Upper lobe of right lung (tissue), 1 donor: ENCODE measurements around the gene VWDE. TPM values are rescaled to one million over a fixed set of nuclear protein-coding genes. Genes with fewer than 3 reads are reported as not detected.
"Not testable (repeated sequence)": the region's sequence is repeated elsewhere in the genome, so short reads cannot be mapped to it uniquely, and the experiment has no call there.

Experiments
- ATAC-seq: fragments of 200-7000 bp; cut with Tn5 transposase; one replicate; pipeline ENCODE4 v1.9.1; 2020; ENCODE audit warnings: mild to moderate bottlenecking, moderate library complexity
- DNase-seq: peaks from one replicate; pipeline ENCODE4 v3.0.0-alpha.2; 2020
- H3K27ac ChIP-seq: fragments of 200-600 bp; one replicate; pipeline ENCODE4 v1.8.0; 2022
- H3K27me3 ChIP-seq: fragments of 200-600 bp; one replicate; pipeline ENCODE4 v1.8.0; 2022; ENCODE audit warnings: mild to moderate bottlenecking
- H3K36me3 ChIP-seq: fragments of 200-600 bp; one replicate; pipeline ENCODE4 v1.8.0; 2022
- H3K4me1 ChIP-seq: fragments of 200-600 bp; one replicate; pipeline ENCODE4 v1.8.0; 2022
- H3K4me3 ChIP-seq: fragments of 200-600 bp; one replicate; pipeline ENCODE4 v1.8.0; 2022; ENCODE audit warnings: mild to moderate bottlenecking
- H3K9me3 ChIP-seq: fragments of 200-600 bp; one replicate; pipeline ENCODE4 v1.8.0; 2022
- CTCF ChIP-seq: fragments of 200-600 bp; IDR thresholded peaks from one replicate; pipeline ENCODE4 v1.8.0; 2022; ENCODE audit warnings: antibody characterized with exemption
- intact Hi-C: fragments of 100-400 bp; cut with DNase I; formaldehyde crosslinking; loops from one replicate; pipeline ENCODE4 v1.11.0; 2022
- total RNA-seq: library from RNA; stranded (reverse); fragmentation: NEBNext Ultra II Directional; extraction: Animal tissue kit (Norgen Biotek cat#: 25700); gene quantifications from one replicate; pipeline ENCODE4 v1.2.1, GENCODE V29; 2021
- donor health status: DM: no; HTN: yes; CAD: no; lungs with severe emphysema.

The VWDE gene
- total RNA-seq, 1 donor from 2014 or later, result 0.90 TPM

GRCh38 chr7:12397671-12398070 lies 6.0 kb downstream of the VWDE start:
- intact Hi-C loops, result no loop called here
- DNase-seq, result no peak
- H3K36me3 ChIP-seq, result no peaks in the 10 kb centered on the region
- H3K27me3 ChIP-seq, result no peaks in the 10 kb centered on the region
- no peaks in the 10 kb centered on the region for H3K9me3 ChIP-seq
- H3K27ac ChIP-seq, result no peak overlapping the region
- no peak for ATAC-seq
- no peaks in the 10 kb centered on the region for H3K4me1 ChIP-seq
- no peak overlapping the region for H3K4me3 ChIP-seq
- no peak for TF ChIP-seq CTCF

- intact Hi-C loops, H3K9me3 ChIP-seq, DNase-seq, H3K4me1 ChIP-seq, H3K36me3 ChIP-seq, H3K27me3 ChIP-seq, H3K27ac ChIP-seq, ATAC-seq, H3K4me3 ChIP-seq: not testable (repeated sequence)
Observed at GRCh38 chr7:12396670-12397069, 7.0 kb downstream of the VWDE start.

- H3K27ac ChIP-seq, result no peak overlapping the region
- no peaks in the 10 kb centered on the region for H3K4me1 ChIP-seq
- no peak for TF ChIP-seq CTCF
- DNase-seq (no peak), ATAC-seq (no peak)
- H3K4me3 ChIP-seq, result no peak overlapping the region
- intact Hi-C loops, result no loop called here
- H3K9me3 ChIP-seq, result no peaks in the 10 kb centered on the region
- no peaks in the 10 kb centered on the region for H3K36me3 ChIP-seq
- H3K27me3 ChIP-seq, result no peaks in the 10 kb centered on the region
Observed at GRCh38 chr7:12391922-12392615, 11.6 kb downstream of the VWDE start.

- Histone ChIP-seq H3K36me3 (no peaks in the 10 kb centered on the region), H3K27ac (no peak overlapping the region), H3K9me3 (no peaks in the 10 kb centered on the region), H3K27me3 (no peaks in the 10 kb centered on the region), H3K4me1 (no peaks in the 10 kb centered on the region), H3K4me3 (no peak overlapping the region)
- peak; percentile 80 for ATAC-seq
- DNase-seq, result no peak
- peak; percentile 70 for TF ChIP-seq CTCF
- intact Hi-C loops, result no loop called here
Observed at GRCh38 chr7:12389089-12389700, 14.5 kb downstream of the VWDE start.

- Histone ChIP-seq H3K4me3 (no peak overlapping the region), H3K36me3 (no peaks in the 10 kb centered on the region), H3K27me3 (no peaks in the 10 kb centered on the region), H3K9me3 (no peaks in the 10 kb centered on the region), H3K27ac (no peak overlapping the region), H3K4me1 (no peaks in the 10 kb centered on the region)
- intact Hi-C loops, result no loop called here
- ATAC-seq (no peak), DNase-seq (no peak)
- TF ChIP-seq CTCF, result no peak
Observed at GRCh38 chr7:12386313-12386740, 17.3 kb downstream of the VWDE start.

- no peak overlapping the region for H3K27ac ChIP-seq
- no peaks in the 10 kb centered on the region for H3K36me3 ChIP-seq
- no peaks in the 10 kb centered on the region for H3K4me1 ChIP-seq
- intact Hi-C loops, result no loop called here
- ATAC-seq (no peak), DNase-seq (no peak)
- no peak overlapping the region for H3K4me3 ChIP-seq
- no peak for TF ChIP-seq CTCF
- H3K27me3 ChIP-seq, result no peaks in the 10 kb centered on the region
- H3K9me3 ChIP-seq, result no peaks in the 10 kb centered on the region
Observed at GRCh38 chr7:12385364-12385786, 18.3 kb downstream of the VWDE start.
